HG02885 (cell line): ENCODE data around the gene PRIM2.
"Not testable (repeated sequence)": the region's sequence is repeated elsewhere in the genome, so short reads cannot be mapped to it uniquely, and the experiment has no call there.

Experiments
- ATAC-seq: cut with Tn5 transposase; IDR thresholded peaks from one replicate; pipeline ENCODE4 v1.9.1; 2021; ENCODE audit warnings: mild to moderate bottlenecking; ENCODE audit not compliant: unreplicated experiment, poor library complexity

Gene PRIM2

GRCh38 chr6:57307850-57308249 lies 9.6 kb upstream of the PRIM2 start:
- ATAC-seq = no peak

DNA sequence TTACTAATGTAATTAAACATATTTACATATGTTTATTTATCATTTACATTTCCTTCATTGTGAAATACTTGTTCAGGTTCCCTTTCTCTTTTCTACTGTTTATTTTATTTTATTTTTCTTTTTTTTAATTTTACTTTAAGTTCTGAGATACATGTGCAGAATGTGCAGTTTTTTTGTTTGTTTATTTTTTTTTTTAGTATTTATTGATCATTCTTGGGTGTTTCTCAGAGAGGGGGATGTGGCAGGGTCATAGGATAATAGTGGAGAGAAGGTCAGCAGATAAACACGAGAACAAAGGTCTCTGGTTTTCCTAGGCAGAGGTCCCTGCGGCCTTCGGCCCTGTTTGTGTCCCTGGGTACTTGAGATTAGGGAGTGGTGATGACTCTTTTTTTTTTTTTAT lies 8.7 kb upstream of the PRIM2 start:
- ATAC-seq = not testable (repeated sequence)

- ATAC-seq = not testable (repeated sequence)
Measured at GRCh38 chr6:57310095-57310816, 7.2 kb upstream of the PRIM2 start.

GRCh38 chr6:57310817-57311157 lies 6.6 kb upstream of the PRIM2 start:
- ATAC-seq = no peak

GRCh38 chr6:57311300-57312003 lies 6.0 kb upstream of the PRIM2 start:
- not testable (repeated sequence) for ATAC-seq

DNA sequence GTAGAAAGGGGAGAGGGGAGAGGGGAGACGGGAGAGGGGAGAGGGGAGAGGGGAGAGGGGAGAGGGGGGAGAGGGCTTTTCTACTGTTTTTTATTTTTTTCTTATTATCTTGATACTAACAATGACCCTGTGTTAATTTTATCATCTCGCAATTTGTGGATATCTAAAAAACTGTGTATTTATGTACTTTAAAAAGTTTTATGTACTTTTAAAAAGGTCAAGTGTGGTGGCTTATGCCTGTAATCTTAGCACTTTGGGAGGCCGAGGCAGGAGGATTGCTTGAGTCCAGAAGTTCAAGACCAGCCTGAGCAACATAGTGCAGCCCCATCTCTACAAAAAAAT lies 5.5 kb upstream of the PRIM2 start:
- ATAC-seq = no peak

GRCh38 chr6:57313009-57313408 lies 4.4 kb upstream of the PRIM2 start:
- ATAC-seq = no peak

DNA sequence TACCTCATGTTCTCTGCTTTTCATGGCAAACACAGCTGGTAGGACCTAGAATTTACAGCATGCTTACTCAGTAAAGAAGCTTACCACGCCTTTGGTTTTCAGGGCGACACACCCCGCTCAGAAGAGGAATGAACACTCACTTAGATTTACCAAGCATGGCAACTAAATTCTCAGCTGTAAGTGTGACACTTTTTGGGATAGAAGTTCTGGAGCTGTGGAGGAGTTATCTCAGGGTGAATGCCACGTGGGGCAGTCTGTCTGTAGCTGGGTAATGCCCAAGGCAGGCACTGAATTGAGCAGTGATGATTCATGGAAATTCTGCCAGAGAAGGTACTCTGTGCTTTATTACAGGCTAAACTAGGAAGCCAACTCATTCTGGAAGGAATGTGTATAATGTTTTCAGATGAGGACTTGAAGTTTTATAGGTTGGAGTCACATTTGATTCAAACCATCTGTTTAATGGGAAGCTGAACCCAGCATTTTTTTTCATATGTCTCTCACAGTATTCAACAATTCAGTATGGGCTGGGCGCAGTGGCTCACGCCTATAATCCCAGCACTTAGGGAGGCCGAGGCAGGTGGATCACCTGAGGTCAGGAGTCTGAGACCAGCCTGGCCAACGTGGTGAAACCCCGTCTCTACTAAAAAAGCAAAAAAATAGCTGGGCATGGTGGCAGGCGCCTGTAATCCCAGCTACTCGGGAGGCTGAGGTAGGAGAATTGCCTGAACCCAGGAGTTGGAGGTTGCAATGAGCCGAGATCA lies 3.5 kb upstream of the PRIM2 start:
- no peak for ATAC-seq

DNA sequence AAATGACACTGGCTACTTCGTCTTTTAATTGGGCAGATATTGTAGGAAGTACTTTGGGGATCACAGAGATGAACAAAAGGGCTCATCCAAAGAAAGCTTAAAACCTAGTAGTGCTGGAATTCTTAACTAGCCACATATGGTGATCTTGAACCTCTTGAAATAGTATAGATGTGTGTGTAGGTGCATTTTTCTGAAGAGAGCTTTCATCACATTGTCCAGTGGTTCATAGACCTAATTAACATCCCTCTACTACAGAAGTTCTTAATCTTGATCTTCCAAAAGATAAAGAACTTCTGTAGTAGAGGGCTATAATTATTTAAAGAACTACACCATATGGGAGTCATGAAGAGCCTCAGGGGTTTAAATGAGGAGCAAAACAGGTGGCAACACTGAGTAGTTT lies 2.3 kb upstream of the PRIM2 start:
- ATAC-seq = no peak

DNA sequence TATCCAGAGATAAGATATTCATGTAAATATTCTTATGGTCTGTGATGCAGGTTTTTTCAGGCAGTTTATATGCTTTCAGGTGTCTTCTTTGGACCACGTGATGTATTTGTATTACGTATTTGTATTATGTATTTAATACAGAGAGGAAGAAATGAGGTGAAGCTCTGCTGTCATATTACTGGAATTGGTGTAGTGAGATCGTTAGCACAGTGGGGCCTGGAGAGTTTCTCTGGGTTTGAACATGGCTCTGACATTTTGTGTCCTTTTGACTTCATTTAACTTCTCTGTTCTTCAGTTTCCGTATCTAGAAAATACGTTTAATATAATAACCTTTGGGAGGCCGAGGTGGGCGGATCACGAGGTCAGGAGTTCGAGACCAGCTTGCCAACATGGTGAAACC lies 1.6 kb upstream of the PRIM2 start:
- ATAC-seq = no peak

GRCh38 chr6:57316581-57317059 lies 810 bp upstream of the PRIM2 start:
- ATAC-seq = peak; percentile 85

DNA sequence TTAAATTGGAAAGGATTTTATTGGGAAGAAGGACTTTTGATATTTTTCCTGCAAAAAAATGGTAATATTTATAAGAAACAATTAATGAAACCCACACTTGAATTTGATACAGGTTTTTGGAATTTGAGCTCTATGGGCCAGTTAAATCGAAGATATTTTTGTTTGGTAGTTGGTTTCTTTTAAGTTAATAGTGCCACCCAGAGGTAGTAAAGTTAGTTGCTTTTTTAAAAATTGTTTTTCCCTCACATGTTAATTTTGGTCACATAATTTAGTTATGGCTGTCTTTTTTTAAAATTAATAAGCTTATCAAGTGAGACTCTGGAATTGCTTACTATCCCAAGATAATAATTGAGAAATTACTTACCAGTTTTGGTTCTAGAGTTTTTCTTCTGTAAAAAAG lies 7.1 kb downstream of the PRIM2 start:
- no peak for ATAC-seq

DNA sequence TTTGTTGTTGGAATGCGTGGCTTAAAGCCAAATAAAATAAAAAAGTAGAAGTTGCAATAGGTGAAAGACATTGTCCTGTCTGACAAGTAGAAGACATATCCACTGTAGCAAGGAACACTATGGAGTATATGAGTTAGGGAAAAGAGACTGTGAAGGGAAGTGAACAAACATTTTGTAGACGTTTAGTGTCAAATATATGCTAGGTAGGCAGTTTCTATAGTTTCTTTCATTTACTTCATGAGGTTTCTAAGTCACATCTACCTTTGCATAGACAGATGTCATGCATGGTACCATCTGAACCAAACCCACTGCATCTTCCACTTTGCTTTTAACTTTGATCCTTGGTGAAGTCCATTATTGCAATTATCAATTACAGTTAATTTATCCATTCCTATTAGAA lies 9.9 kb downstream of the PRIM2 start:
- no peak for ATAC-seq

DNA sequence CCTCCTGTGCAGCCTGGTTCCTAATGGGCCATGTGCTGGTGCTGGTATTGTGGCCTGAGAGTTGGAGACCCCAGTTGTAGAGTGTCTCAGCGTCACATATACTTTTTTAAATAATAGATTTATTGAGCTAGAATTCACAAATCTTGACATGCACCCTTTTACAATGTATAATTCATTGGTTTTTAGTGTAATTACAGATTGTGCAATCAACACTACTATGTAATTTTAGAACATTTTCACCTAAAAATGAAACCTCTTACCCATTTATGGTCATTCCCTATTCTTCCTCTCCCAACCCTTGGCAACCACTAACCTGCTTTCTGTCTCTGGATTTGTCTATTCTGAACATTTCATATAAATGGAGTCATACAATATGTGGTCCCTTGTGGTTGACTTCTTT lies 10.6 kb downstream of the PRIM2 start:
- no peak for ATAC-seq

GRCh38 chr6:57329933-57330332 lies 12.5 kb downstream of the PRIM2 start:
- ATAC-seq = no peak

GRCh38 chr6:57342148-57342669 lies 24.8 kb downstream of the PRIM2 start:
- ATAC-seq = no peak

DNA sequence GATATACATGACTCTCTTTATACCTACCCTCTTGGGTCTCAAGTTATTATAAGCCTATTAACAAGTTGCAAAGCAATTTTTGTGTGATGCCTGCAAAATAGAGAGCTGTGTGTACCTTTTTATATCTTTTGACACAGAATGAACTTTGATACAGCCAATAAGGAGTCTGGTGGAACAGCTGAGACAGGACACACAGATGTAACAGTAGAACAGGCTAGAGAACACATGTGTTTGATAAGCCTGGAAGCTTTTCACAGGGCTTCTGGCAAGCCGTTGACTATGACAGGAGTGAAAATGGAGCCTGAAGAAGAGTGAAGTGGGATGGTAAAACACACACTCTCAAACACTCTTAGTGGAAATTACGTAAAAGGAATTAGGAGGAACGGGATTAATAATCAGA lies 25.9 kb downstream of the PRIM2 start:
- not testable (repeated sequence) for ATAC-seq

DNA sequence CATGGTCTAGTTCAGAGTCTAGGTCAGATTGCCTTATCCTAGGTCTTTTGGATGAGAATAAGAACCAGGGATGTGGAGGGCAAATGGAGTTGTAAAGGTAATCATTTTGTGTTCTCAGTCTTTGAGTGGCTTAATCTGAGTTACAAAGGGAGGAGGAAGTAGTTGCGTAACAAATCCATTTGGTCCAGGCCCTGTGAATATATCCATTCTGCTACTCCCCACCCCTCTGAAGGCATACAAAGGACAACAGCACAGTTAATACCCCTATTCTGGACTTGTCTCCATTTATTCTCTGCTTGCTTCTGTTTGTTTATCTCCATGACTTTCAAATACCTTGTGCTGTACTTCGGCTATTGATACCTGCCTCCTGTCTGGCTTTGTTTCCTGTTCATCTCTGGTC lies 29.3 kb downstream of the PRIM2 start:
- ATAC-seq = not testable (repeated sequence)

DNA sequence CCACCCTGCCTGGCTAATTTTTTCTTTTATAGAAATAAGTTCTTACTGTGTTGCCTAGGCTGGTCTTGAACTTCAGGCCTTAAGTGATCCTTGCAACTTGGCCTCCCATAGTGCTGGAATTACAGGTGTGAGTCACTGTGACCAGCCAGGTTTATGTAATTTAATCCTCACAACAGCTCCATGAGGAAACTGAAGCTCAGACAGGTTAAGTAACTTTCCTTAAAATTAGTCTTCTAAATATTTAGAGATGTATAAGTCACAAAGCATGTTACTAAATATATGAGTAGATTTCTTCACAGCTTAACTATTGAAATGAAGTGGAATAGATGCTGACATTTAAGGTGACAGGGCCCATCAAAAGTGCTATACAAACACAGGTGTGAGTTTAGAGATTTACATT lies 30.2 kb downstream of the PRIM2 start:
- ATAC-seq = not testable (repeated sequence)

DNA sequence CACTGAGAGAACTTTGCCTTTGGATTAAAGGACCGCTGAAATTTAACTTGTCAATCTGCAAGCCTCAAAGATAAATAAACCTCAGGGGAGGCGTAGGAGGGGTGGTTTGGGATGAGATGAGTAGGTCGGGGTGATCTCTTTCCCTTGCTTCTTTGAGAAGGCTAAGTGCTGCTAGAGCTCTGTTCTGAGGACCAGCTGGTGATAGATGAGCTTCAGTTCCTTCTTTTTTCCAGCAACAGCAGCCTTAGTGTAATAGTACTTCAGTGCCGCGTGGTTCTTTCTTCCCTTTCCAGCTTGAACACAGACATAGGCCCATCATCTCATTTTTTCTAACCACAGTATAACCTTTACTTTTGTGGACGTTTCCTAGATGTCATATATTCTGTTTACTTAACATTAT lies 33.0 kb downstream of the PRIM2 start:
- not testable (repeated sequence) for ATAC-seq

DNA sequence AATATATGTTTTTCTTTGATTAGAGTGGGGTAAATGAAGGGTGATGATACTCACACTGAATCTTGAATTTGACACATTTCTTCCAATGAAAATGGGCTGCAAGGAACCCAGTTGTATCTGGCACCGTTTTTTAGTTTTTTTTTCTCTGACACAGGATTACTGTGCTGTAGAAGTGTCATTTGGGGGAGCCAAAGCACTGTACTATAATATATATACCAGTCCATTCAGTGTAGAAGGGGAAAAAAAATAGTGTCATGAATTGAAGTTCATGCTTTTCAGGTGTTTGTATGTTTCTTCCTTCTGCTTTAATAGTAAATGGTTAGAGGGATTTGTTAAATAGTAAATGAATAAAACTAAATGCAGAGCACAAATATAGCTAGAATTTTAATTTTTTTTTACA lies 35.2 kb downstream of the PRIM2 start:
- ATAC-seq = not testable (repeated sequence)
